Measurements from ENCODE around the gene FMO5. TPM values are rescaled to one million over a fixed set of nuclear protein-coding genes. Genes with fewer than 3 reads are reported as not detected.

FMO5 gene
- total and polyA plus RNA-seq, 2 of the 13 experiments (the other 11 are each of a cell fraction or from before 2014, with no cell fraction given), result 48.2 to 149 TPM

DNA sequence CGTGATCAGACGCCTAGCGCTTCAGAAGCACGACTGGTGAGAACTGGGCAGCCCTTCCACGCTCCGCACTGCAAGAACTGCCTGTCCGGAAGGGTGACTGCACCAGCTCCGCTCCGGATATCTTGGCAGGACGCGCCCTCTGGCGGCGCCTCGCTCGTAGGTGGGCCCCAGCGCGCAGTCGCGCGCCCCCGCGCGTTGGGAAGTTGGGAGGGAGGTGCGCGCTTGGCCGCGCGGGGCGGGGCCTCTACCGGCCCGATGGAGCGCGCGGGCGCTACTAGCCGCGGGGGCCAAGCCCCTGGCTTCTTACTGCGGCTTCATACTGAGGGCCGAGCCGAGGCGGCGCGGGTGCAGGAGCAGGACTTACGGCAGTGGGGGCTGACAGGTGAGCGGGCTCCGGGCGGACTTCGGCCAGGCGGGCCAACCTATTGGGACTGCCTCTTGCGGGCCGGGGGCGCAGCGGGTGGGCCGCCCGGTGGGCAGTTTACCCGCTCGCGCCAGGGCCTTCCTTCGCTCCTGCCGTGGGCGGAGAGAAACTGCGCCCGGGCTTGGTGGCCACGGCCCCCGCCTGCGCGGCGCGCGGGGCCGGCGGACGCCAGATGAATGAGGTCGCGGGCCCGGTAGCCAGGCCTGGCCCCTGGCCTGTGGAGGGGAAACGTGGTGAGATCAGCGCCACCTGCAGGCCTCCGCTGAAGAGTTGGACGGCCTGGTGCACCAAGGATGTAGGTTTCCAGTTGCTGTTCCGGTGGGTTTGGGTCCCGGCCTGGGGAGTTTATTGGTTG, 17.5 kb upstream of the FMO5 start, which contains the start of gene CHD1L (continued):
- TF ChIP-seq, protein P1, sequence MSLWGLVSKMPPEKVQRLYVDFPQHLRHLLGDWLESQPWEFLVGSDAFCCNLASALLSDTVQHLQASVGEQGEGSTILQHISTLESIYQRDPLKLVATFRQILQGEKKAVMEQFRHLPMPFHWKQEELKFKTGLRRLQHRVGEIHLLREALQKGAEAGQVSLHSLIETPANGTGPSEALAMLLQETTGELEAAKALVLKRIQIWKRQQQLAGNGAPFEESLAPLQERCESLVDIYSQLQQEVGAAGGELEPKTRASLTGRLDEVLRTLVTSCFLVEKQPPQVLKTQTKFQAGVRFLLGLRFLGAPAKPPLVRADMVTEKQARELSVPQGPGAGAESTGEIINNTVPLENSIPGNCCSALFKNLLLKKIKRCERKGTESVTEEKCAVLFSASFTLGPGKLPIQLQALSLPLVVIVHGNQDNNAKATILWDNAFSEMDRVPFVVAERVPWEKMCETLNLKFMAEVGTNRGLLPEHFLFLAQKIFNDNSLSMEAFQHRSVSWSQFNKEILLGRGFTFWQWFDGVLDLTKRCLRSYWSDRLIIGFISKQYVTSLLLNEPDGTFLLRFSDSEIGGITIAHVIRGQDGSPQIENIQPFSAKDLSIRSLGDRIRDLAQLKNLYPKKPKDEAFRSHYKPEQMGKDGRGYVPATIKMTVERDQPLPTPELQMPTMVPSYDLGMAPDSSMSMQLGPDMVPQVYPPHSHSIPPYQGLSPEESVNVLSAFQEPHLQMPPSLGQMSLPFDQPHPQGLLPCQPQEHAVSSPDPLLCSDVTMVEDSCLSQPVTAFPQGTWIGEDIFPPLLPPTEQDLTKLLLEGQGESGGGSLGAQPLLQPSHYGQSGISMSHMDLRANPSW (CRISPR knock-in tag; IDR thresholded peaks at IDR 0.05; ENCODE audit: borderline replicate concordance), result peak; percentile 61; the same call in 1 of the 2 replicates
- no peak for TF ChIP-seq ZNF235 (CRISPR knock-in tag; IDR thresholded peaks at IDR 0.05; ENCODE audit: borderline replicate concordance)
- 0 out of 2 replicates have a peak, but pooled peaks have one; percentile 71 for TF ChIP-seq RFXAP (CRISPR knock-in tag; IDR thresholded peaks at IDR 0.05; ENCODE audit: borderline replicate concordance)
- no peak; the same call in 1 of the 2 replicates for TF ChIP-seq NFIC (IDR thresholded peaks at IDR 0.05; ENCODE audit: low read length)
- TF ChIP-seq ZNF460 (CRISPR knock-in tag; IDR thresholded peaks at IDR 0.05; ENCODE audit: borderline replicate concordance), result peak; percentile 52; the same call in 1 of the 2 replicates
- TF ChIP-seq, protein P2, sequence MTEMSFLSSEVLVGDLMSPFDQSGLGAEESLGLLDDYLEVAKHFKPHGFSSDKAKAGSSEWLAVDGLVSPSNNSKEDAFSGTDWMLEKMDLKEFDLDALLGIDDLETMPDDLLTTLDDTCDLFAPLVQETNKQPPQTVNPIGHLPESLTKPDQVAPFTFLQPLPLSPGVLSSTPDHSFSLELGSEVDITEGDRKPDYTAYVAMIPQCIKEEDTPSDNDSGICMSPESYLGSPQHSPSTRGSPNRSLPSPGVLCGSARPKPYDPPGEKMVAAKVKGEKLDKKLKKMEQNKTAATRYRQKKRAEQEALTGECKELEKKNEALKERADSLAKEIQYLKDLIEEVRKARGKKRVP (CRISPR knock-in tag; IDR thresholded peaks at IDR 0.05), result peak in 1 of 2 experiments; percentile 40; a peak in 2 of 4 replicates
- no peak for TF ChIP-seq FOXA1 (IDR thresholded peaks at IDR 0.05)
- peak; percentile 50 for TF ChIP-seq FOXA1 (CRISPR knock-in tag; IDR thresholded peaks at IDR 0.05)
- TF ChIP-seq, protein P3, sequence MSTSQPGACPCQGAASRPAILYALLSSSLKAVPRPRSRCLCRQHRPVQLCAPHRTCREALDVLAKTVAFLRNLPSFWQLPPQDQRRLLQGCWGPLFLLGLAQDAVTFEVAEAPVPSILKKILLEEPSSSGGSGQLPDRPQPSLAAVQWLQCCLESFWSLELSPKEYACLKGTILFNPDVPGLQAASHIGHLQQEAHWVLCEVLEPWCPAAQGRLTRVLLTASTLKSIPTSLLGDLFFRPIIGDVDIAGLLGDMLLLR (CRISPR knock-in tag; IDR thresholded peaks at IDR 0.05), result peak; percentile 51; the same call in 1 of the 2 replicates
- TF ChIP-seq RAD21 (CRISPR knock-in tag; IDR thresholded peaks at IDR 0.05), result peak; percentile 100
- TF ChIP-seq MTF1 (CRISPR knock-in tag; IDR thresholded peaks at IDR 0.05), result 0 out of 2 replicates have a peak, but pooled peaks have one; percentile 34
- TF ChIP-seq ZNF124 (CRISPR knock-in tag; IDR thresholded peaks at IDR 0.05), result peak; percentile 17; the same call in 1 of the 2 replicates
- TF ChIP-seq, protein P4, sequence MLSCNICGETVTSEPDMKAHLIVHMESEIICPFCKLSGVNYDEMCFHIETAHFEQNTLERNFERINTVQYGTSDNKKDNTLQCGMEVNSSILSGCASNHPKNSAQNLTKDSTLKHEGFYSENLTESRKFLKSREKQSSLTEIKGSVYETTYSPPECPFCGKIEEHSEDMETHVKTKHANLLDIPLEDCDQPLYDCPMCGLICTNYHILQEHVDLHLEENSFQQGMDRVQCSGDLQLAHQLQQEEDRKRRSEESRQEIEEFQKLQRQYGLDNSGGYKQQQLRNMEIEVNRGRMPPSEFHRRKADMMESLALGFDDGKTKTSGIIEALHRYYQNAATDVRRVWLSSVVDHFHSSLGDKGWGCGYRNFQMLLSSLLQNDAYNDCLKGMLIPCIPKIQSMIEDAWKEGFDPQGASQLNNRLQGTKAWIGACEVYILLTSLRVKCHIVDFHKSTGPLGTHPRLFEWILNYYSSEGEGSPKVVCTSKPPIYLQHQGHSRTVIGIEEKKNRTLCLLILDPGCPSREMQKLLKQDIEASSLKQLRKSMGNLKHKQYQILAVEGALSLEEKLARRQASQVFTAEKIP (CRISPR knock-in tag; IDR thresholded peaks at IDR 0.05; ENCODE audit: borderline replicate concordance), result no peak
- no peak for TF ChIP-seq ZNF496 (CRISPR knock-in tag; IDR thresholded peaks at IDR 0.05; ENCODE audit: insufficient replicate concordance)
- TF ChIP-seq NKX3-1 (CRISPR knock-in tag; IDR thresholded peaks at IDR 0.05), result peak; percentile 37; the same call in 1 of the 2 replicates
- TF ChIP-seq GABPA (IDR thresholded peaks at IDR 0.05; ENCODE audit: low read depth, low read length), result no peak
- TF ChIP-seq GABPA (CRISPR knock-in tag; IDR thresholded peaks at IDR 0.05; ENCODE audit: low read depth), result no peak
- TF ChIP-seq, protein P5, sequence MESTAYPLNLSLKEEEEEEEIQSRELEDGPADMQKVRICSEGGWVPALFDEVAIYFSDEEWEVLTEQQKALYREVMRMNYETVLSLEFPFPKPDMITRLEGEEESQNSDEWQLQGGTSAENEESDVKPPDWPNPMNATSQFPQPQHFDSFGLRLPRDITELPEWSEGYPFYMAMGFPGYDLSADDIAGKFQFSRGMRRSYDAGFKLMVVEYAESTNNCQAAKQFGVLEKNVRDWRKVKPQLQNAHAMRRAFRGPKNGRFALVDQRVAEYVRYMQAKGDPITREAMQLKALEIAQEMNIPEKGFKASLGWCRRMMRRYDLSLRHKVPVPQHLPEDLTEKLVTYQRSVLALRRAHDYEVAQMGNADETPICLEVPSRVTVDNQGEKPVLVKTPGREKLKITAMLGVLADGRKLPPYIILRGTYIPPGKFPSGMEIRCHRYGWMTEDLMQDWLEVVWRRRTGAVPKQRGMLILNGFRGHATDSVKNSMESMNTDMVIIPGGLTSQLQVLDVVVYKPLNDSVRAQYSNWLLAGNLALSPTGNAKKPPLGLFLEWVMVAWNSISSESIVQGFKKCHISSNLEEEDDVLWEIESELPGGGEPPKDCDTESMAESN (CRISPR knock-in tag; conservative IDR thresholded peaks at IDR 0.05), result peak; percentile 72; the same call in 1 of the 2 replicates
- no peak for TF ChIP-seq ZNF34 (CRISPR knock-in tag; IDR thresholded peaks at IDR 0.05; ENCODE audit: borderline replicate concordance)

Data from HepG2 (cell line).